Measurements from ENCODE around the gene FSTL4.

Gene FSTL4

GRCh38 chr5:133453831-133454230 lies 158.5 kb downstream of the FSTL4 start:
- H2AFZ ChIP-seq (ENCODE audit: low read depth): no peak overlapping the region
- no peak overlapping the region for H3K4me2 ChIP-seq
- no peaks in the 10 kb centered on the region for H3K4me1 ChIP-seq (ENCODE audit: low read depth, poor library complexity, severe bottlenecking)
- no peak overlapping the region for H3K9ac ChIP-seq
- H3K27me3 ChIP-seq (ENCODE audit: insufficient read depth, low read depth): no peaks in the 10 kb centered on the region
- TF ChIP-seq, protein P1, sequence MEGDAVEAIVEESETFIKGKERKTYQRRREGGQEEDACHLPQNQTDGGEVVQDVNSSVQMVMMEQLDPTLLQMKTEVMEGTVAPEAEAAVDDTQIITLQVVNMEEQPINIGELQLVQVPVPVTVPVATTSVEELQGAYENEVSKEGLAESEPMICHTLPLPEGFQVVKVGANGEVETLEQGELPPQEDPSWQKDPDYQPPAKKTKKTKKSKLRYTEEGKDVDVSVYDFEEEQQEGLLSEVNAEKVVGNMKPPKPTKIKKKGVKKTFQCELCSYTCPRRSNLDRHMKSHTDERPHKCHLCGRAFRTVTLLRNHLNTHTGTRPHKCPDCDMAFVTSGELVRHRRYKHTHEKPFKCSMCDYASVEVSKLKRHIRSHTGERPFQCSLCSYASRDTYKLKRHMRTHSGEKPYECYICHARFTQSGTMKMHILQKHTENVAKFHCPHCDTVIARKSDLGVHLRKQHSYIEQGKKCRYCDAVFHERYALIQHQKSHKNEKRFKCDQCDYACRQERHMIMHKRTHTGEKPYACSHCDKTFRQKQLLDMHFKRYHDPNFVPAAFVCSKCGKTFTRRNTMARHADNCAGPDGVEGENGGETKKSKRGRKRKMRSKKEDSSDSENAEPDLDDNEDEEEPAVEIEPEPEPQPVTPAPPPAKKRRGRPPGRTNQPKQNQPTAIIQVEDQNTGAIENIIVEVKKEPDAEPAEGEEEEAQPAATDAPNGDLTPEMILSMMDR (conservative IDR thresholded peaks at IDR 0.05; ENCODE audit: low read depth, low read length): no peak
- H3K27ac ChIP-seq: no peak overlapping the region
- no peaks in the 10 kb centered on the region for H3K79me2 ChIP-seq (ENCODE audit: insufficient read depth, low read depth)
- H4K20me1 ChIP-seq (ENCODE audit: insufficient read depth): no peaks in the 10 kb centered on the region
- no peaks in the 10 kb centered on the region for H3K36me3 ChIP-seq (ENCODE audit: insufficient read depth)
- no peak overlapping the region for H3K4me3 ChIP-seq (IDR thresholded peaks at IDR 0.05; ENCODE audit: insufficient read depth, low read depth, low read length)

GRCh38 chr5:133453084-133453780 lies 159.1 kb downstream of the FSTL4 start:
- H3K79me2 ChIP-seq (ENCODE audit: insufficient read depth, low read depth): no peaks in the 10 kb centered on the region
- H3K27ac ChIP-seq: no peak overlapping the region
- TF ChIP-seq, protein P1 (conservative IDR thresholded peaks at IDR 0.05; ENCODE audit: low read depth, low read length): no peak
- no peaks in the 10 kb centered on the region for H4K20me1 ChIP-seq (ENCODE audit: insufficient read depth)
- no peak overlapping the region for H3K9ac ChIP-seq
- H3K4me3 ChIP-seq (IDR thresholded peaks at IDR 0.05; ENCODE audit: insufficient read depth, low read depth, low read length): no peak overlapping the region
- no peak overlapping the region for H2AFZ ChIP-seq (ENCODE audit: low read depth)
- H3K36me3 ChIP-seq (ENCODE audit: insufficient read depth): no peaks in the 10 kb centered on the region
- no peaks in the 10 kb centered on the region for H3K4me1 ChIP-seq (ENCODE audit: low read depth, poor library complexity, severe bottlenecking)
- no peaks in the 10 kb centered on the region for H3K27me3 ChIP-seq (ENCODE audit: insufficient read depth, low read depth)
- H3K4me2 ChIP-seq: no peak overlapping the region

DNA sequence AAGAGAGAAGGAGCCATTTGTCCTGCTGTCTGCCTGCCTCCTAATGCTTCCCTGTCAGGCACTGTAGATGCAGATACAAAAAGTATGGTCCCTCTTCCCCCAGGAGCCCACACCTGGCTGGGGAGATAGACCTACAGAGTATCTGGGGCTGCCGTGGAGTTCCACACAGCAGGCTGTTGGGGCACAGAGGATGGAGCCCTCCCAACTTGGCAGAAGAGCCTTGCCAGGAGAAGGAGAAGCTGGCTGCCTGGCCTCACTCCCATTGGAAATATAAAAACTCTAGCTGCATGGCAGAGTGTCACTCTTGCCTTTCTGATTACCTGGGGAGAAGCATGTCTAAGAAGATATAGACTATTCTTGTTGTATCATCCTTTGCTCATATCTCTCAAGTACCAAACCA lies 160.4 kb downstream of the FSTL4 start:
- TF ChIP-seq, protein P1 (conservative IDR thresholded peaks at IDR 0.05; ENCODE audit: low read depth, low read length): no peak
- H3K79me2 ChIP-seq (ENCODE audit: insufficient read depth, low read depth): no peaks in the 10 kb centered on the region
- H3K4me2 ChIP-seq: no peak overlapping the region
- H3K36me3 ChIP-seq (ENCODE audit: insufficient read depth): no peaks in the 10 kb centered on the region
- H3K4me3 ChIP-seq (IDR thresholded peaks at IDR 0.05; ENCODE audit: insufficient read depth, low read depth, low read length): no peak overlapping the region
- H3K9ac ChIP-seq: no peak overlapping the region
- H3K4me1 ChIP-seq (ENCODE audit: low read depth, poor library complexity, severe bottlenecking): no peaks in the 10 kb centered on the region
- no peaks in the 10 kb centered on the region for H3K27me3 ChIP-seq (ENCODE audit: insufficient read depth, low read depth)
- no peaks in the 10 kb centered on the region for H4K20me1 ChIP-seq (ENCODE audit: insufficient read depth)
- H2AFZ ChIP-seq (ENCODE audit: low read depth): no peak overlapping the region
- H3K27ac ChIP-seq: no peak overlapping the region

DNA sequence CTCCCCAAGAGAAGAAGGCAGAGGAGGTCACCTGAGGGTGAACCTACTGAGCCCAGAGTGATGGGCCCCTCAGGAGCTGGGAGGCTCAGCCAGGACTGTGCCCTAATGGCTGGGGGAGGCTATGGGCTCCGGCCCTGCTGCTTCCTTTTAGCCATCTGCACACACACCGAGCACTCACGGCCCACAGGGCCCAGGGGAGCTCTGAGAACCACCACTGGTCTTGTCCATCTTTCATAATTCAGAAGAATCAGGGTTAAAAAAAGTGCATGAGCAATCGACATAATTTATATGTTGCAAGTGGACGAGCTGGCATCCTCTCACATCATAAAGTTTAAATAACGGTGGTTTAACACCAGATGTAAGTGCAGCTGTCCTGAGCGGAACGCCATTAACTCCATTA lies 162.1 kb downstream of the FSTL4 start:
- TF ChIP-seq, protein P1 (conservative IDR thresholded peaks at IDR 0.05; ENCODE audit: low read depth, low read length): no peak
- Histone ChIP-seq H3K9ac (no peak overlapping the region), H3K4me2 (no peak overlapping the region), H3K36me3 (ENCODE audit: insufficient read depth) (no peaks in the 10 kb centered on the region), H3K27ac (no peak overlapping the region), H3K4me1 (ENCODE audit: low read depth, poor library complexity, severe bottlenecking) (no peaks in the 10 kb centered on the region), H3K4me3 (IDR thresholded peaks at IDR 0.05; ENCODE audit: insufficient read depth, low read depth, low read length) (no peak overlapping the region), H2AFZ (ENCODE audit: low read depth) (no peak overlapping the region), H3K79me2 (ENCODE audit: insufficient read depth, low read depth) (no peaks in the 10 kb centered on the region), H3K27me3 (ENCODE audit: insufficient read depth, low read depth) (no peaks in the 10 kb centered on the region), H4K20me1 (ENCODE audit: insufficient read depth) (no peaks in the 10 kb centered on the region)

All from KMS-11 (cell line).